Neural cell (in vitro differentiated cells): ENCODE measurements around the gene SIDT1. TPM values are rescaled to one million over a fixed set of nuclear protein-coding genes. Genes with fewer than 3 reads are reported as not detected.

Experiments
- H2AFZ ChIP-seq: fragments of 200-600, 300-800 bp; sonication (generic), shearing (Covaris generic); 2 replicates; pipeline ENCODE4 v1.6.0; 2014; ENCODE audit warnings: low read depth, mild to moderate bottlenecking, antibody characterized with exemption, low read length, moderate library complexity
- H3F3A ChIP-seq: fragments of 200-600 bp; shearing (Covaris generic); 2 replicates; pipeline ENCODE4 v1.6.1; 2016; ENCODE audit warnings: mild to moderate bottlenecking, moderate library complexity, mixed read lengths, antibody characterized with exemption, low read length; ENCODE audit not compliant: insufficient read depth, poor library complexity, severe bottlenecking
- H3K27ac ChIP-seq: fragments of 200-600, 300-800 bp; sonication (generic), shearing (Covaris generic); 2 replicates; pipeline ENCODE4 v1.5.1; 2014; ENCODE audit warnings: mild to moderate bottlenecking, low read length, moderate library complexity
- H3K27me3 ChIP-seq: fragments of 300-800, 200-600 bp; sonication (generic), shearing (Covaris generic); 2 replicates; pipeline ENCODE4 v1.6.0; 2014; ENCODE audit warnings: mild to moderate bottlenecking, low read depth, low read length, moderate library complexity; ENCODE audit not compliant: insufficient read depth
- H3K36me3 ChIP-seq: fragments of 300-800, 200-600 bp; sonication (generic), shearing (Covaris generic); 2 replicates; pipeline ENCODE4 v1.5.1; 2014; ENCODE audit warnings: mild to moderate bottlenecking, antibody characterized with exemption, low read length, moderate library complexity; ENCODE audit not compliant: insufficient read depth
- H3K4me2 ChIP-seq: fragments of 300-800, 200-600 bp; sonication (generic), shearing (Covaris generic); 2 replicates; pipeline ENCODE4 v1.6.0; 2014; ENCODE audit warnings: mild to moderate bottlenecking, low read length
- H3K4me3 ChIP-seq: fragments of 300-800, 200-600 bp; sonication (generic), shearing (Covaris generic); 2 replicates; pipeline ENCODE4 v1.5.1; 2014; ENCODE audit warnings: mild to moderate bottlenecking, low read length, moderate library complexity
- H3K79me2 ChIP-seq: fragments of 200-600 bp; shearing (Covaris generic); replicated peaks from 2 replicates; pipeline ENCODE4 v1.6.0; 2014; ENCODE audit warnings: mild to moderate bottlenecking, low read length, moderate library complexity; ENCODE audit not compliant: insufficient read depth
- H3K9ac ChIP-seq: fragments of 300-800, 200-600 bp; sonication (generic), shearing (Covaris generic); 2 replicates; pipeline ENCODE4 v1.6.1; 2016; ENCODE audit warnings: mild to moderate bottlenecking, low read length, mixed read lengths
- H3K9me2 ChIP-seq: fragments of 200-600 bp; shearing (Covaris generic); 2 replicates; pipeline ENCODE4 v1.6.1; 2016; ENCODE audit warnings: mild to moderate bottlenecking, low read length, mixed read lengths; ENCODE audit not compliant: insufficient read depth
- H3K9me3 ChIP-seq: fragments of 200-600, 300-800 bp; sonication (generic), shearing (Covaris generic); 2 replicates; pipeline ENCODE4 v1.6.1; 2016; ENCODE audit warnings: mild to moderate bottlenecking, mixed run types, low read length, moderate library complexity, mixed read lengths
- H4K20me1 ChIP-seq: fragments of 200-600 bp; shearing (Covaris generic); 2 replicates; pipeline ENCODE4 v1.6.1; 2016; ENCODE audit warnings: mild to moderate bottlenecking, mixed run types; ENCODE audit not compliant: insufficient read depth
- EP300 ChIP-seq: fragments of 450-650 bp; conservative IDR thresholded peaks from 2 replicates; pipeline ENCODE4 v1.6.1; 2014; ENCODE audit warnings: antibody characterized with exemption, mild to moderate bottlenecking, moderate library complexity; ENCODE audit not compliant: poor library complexity, severe bottlenecking
- EZH2 ChIP-seq: fragments of 200-600, 300-800 bp; shearing (Covaris generic), sonication (generic); IDR thresholded peaks from 2 replicates; pipeline ENCODE4 v1.6.1; 2014; ENCODE audit warnings: antibody characterized with exemption, low read length, borderline replicate concordance, mild to moderate bottlenecking; ENCODE audit not compliant: insufficient read depth, poor library complexity, severe bottlenecking
- MXI1 ChIP-seq: fragments of 450-650 bp; conservative IDR thresholded peaks from 2 replicates; pipeline ENCODE4 v1.6.1; 2014; ENCODE audit warnings: antibody characterized with exemption, mild to moderate bottlenecking; ENCODE audit not compliant: poor library complexity, severe bottlenecking
- POLR2AphosphoS5 ChIP-seq: IDR thresholded peaks from 2 replicates; pipeline ENCODE4 v1.6.1; 2012
- RAD21 ChIP-seq: fragments of 450-650 bp; conservative IDR thresholded peaks from 2 replicates; pipeline ENCODE4 v1.6.1; 2014; ENCODE audit warnings: antibody characterized with exemption, mild to moderate bottlenecking, moderate library complexity
- SMC3 ChIP-seq: fragments of 450-650 bp; conservative IDR thresholded peaks from 2 replicates; pipeline ENCODE4 v1.6.1; 2014; ENCODE audit warnings: antibody characterized with exemption, mild to moderate bottlenecking, moderate library complexity; ENCODE audit not compliant: poor library complexity
- TAF1 ChIP-seq: IDR thresholded peaks from 2 replicates; pipeline ENCODE4 v1.6.1; 2012; ENCODE audit warnings: low read depth
- polyA plus RNA-seq: library from polyadenylated mRNA; depleted of rRNA; stranded (reverse); fragments of >200 nt; gene quantifications from 2 replicates; pipeline ENCODE4 v1.2.3, GENCODE V29; 2014
- TF ChIP-seq, protein P1 (sequence below): IDR thresholded peaks from 2 replicates; pipeline ENCODE4 v1.6.1; 2012; ENCODE audit warnings: borderline replicate concordance
- TF ChIP-seq, protein P2 (sequence below): fragments of 450-650 bp; IDR thresholded peaks from 2 replicates; pipeline ENCODE4 v1.5.1; 2014; ENCODE audit warnings: antibody characterized with exemption, mild to moderate bottlenecking, moderate library complexity; ENCODE audit not compliant: poor library complexity, severe bottlenecking

Gene SIDT1
- polyA plus RNA-seq, 1 donor from 2014 or later, result 0.22 TPM

DNA sequence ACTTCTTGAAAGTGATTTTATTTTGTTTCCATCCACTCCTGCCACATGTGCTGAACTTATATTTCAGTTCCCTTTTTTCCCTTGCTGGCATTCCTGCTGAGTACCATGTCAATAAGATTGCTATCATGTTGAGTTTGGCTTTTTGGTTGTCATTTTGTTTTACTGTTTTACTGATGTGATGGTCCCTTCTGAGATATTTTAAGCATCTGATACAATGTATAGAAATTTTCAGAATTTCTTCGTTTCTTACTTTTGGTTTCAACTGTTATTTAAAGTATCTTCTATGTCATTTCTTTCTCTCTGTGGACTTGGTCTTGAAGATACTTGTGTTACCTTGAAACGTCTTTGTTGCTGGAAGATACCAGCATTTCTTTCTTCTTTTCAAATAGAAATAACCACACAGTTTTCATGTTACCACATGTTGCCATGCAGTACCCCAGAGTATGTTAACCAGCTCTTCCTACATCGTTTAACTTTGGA lies 14.1 kb downstream of the SIDT1 start:
- H3K27me3 ChIP-seq, result no peaks in the 10 kb centered on the region
- H4K20me1 ChIP-seq, result no peaks in the 10 kb centered on the region
- no peak overlapping the region for H3K9ac ChIP-seq
- no peak overlapping the region for H3K4me3 ChIP-seq
- no peaks in the 10 kb centered on the region for H3K36me3 ChIP-seq
- no peak overlapping the region for H3K27ac ChIP-seq
- H3K9me3 ChIP-seq, result no peaks in the 10 kb centered on the region
- H3F3A ChIP-seq, result no peaks in the 10 kb centered on the region
- no peaks in the 10 kb centered on the region for H3K79me2 ChIP-seq
- no peak for TF ChIP-seq POLR2AphosphoS5
- no peak for TF ChIP-seq EP300
- no peak for TF ChIP-seq SMC3
- TF ChIP-seq TAF1, result no peak
- TF ChIP-seq, protein P1, sequence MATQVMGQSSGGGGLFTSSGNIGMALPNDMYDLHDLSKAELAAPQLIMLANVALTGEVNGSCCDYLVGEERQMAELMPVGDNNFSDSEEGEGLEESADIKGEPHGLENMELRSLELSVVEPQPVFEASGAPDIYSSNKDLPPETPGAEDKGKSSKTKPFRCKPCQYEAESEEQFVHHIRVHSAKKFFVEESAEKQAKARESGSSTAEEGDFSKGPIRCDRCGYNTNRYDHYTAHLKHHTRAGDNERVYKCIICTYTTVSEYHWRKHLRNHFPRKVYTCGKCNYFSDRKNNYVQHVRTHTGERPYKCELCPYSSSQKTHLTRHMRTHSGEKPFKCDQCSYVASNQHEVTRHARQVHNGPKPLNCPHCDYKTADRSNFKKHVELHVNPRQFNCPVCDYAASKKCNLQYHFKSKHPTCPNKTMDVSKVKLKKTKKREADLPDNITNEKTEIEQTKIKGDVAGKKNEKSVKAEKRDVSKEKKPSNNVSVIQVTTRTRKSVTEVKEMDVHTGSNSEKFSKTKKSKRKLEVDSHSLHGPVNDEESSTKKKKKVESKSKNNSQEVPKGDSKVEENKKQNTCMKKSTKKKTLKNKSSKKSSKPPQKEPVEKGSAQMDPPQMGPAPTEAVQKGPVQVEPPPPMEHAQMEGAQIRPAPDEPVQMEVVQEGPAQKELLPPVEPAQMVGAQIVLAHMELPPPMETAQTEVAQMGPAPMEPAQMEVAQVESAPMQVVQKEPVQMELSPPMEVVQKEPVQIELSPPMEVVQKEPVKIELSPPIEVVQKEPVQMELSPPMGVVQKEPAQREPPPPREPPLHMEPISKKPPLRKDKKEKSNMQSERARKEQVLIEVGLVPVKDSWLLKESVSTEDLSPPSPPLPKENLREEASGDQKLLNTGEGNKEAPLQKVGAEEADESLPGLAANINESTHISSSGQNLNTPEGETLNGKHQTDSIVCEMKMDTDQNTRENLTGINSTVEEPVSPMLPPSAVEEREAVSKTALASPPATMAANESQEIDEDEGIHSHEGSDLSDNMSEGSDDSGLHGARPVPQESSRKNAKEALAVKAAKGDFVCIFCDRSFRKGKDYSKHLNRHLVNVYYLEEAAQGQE, result no peak
- TF ChIP-seq RAD21, result no peak
- TF ChIP-seq, protein P2, sequence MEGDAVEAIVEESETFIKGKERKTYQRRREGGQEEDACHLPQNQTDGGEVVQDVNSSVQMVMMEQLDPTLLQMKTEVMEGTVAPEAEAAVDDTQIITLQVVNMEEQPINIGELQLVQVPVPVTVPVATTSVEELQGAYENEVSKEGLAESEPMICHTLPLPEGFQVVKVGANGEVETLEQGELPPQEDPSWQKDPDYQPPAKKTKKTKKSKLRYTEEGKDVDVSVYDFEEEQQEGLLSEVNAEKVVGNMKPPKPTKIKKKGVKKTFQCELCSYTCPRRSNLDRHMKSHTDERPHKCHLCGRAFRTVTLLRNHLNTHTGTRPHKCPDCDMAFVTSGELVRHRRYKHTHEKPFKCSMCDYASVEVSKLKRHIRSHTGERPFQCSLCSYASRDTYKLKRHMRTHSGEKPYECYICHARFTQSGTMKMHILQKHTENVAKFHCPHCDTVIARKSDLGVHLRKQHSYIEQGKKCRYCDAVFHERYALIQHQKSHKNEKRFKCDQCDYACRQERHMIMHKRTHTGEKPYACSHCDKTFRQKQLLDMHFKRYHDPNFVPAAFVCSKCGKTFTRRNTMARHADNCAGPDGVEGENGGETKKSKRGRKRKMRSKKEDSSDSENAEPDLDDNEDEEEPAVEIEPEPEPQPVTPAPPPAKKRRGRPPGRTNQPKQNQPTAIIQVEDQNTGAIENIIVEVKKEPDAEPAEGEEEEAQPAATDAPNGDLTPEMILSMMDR, result no peak
- TF ChIP-seq EZH2, result no peak
- no peak for TF ChIP-seq MXI1
- no peak overlapping the region for H2AFZ ChIP-seq
- H3K4me2 ChIP-seq, result no peak overlapping the region
- no peaks in the 10 kb centered on the region for H3K9me2 ChIP-seq

DNA sequence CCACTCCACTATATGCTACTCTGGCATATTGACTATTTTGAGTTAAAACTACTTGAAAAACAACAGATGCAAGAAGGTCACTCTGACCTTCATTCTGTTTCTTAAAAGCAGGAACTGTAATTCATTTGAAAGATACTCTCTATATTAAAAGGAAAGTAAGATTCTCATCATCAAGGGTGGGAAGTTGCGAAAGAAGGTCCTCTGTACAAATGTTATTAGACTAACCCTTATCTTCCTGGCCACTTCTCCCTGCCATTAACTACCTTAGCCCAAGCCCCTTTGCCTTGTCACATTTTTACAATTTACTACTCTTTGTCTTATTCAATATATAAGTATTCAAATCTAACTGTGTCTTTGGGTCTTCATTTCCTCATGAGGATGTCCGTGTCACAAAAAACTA lies 16.1 kb downstream of the SIDT1 start:
- Histone ChIP-seq H3K9me2 (no peaks in the 10 kb centered on the region), H3K4me2 (no peak overlapping the region), H3K9me3 (no peaks in the 10 kb centered on the region), H3K79me2 (no peaks in the 10 kb centered on the region), H2AFZ (no peak overlapping the region), H3K36me3 (no peaks in the 10 kb centered on the region), H3K9ac (no peak overlapping the region), H3F3A (no peaks in the 10 kb centered on the region), H4K20me1 (no peaks in the 10 kb centered on the region), H3K27ac (no peak overlapping the region), H3K4me3 (no peak overlapping the region), H3K27me3 (no peaks in the 10 kb centered on the region)
- TF ChIP-seq EP300 (no peak), POLR2AphosphoS5 (no peak), EZH2 (no peak), RAD21 (no peak), MXI1 (no peak), SMC3 (no peak), TAF1 (no peak)
- TF ChIP-seq, protein P1, result no peak
- TF ChIP-seq, protein P2, result no peak
